ENCODE results near the gene FSTL3.

Gene FSTL3

DNA sequence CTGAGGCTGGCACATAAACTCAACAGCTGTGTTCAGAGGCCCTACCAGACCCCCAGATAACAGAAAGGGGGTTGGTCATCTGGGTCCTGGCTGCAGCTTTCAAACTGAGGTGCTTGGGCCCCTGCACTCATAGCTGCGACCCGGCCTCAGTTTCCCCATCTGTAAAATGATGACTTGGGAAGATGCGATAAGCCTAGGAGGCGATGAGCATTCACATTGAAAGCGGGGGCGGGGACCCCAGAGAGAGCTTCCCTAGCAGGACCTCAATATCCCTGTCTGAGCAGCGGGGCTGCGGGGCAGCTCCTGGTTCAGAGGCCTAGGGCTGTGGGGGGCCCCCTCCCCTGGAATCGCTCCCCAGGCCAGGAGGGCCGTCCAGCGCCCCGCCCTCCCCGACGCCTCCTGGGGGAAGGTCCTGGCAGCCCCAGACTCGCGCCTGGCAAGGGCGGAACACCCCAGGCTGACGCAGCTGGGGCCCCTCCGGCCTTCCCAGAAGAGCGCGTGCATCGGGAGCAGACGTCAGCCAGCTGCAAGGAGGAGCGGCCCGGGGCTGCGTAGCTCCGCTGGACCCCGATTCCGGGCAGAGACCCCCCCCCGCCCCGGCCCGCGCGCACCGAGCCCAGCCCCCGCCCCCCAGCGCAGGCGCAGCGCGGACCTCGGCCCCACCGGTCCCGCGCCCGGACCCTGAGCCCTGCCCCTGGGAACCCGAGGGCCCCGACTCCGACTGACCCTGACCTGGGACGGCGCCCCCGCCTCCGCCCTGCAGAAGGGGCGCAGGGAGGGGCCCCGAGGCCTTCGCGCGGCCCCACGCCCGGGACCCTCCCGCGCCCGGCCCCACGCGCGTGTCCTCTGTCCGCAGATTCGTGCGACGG lies 3.5 kb downstream of the FSTL3 start:
- DNase-seq (ENCODE audit: low read depth) = peak; percentile 35
- TF ChIP-seq, protein P1, sequence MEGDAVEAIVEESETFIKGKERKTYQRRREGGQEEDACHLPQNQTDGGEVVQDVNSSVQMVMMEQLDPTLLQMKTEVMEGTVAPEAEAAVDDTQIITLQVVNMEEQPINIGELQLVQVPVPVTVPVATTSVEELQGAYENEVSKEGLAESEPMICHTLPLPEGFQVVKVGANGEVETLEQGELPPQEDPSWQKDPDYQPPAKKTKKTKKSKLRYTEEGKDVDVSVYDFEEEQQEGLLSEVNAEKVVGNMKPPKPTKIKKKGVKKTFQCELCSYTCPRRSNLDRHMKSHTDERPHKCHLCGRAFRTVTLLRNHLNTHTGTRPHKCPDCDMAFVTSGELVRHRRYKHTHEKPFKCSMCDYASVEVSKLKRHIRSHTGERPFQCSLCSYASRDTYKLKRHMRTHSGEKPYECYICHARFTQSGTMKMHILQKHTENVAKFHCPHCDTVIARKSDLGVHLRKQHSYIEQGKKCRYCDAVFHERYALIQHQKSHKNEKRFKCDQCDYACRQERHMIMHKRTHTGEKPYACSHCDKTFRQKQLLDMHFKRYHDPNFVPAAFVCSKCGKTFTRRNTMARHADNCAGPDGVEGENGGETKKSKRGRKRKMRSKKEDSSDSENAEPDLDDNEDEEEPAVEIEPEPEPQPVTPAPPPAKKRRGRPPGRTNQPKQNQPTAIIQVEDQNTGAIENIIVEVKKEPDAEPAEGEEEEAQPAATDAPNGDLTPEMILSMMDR (IDR thresholded peaks at IDR 0.05; ENCODE audit: low read depth, low read length, missing control alignments) = no peak
- peak overlapping the region; percentile 54 for H3K4me3 ChIP-seq (ENCODE audit: low read depth, low read length)
- in situ Hi-C loops (cut with HindIII; ENCODE audit: low sequenced_read_pairs) = no loop called here

DNA sequence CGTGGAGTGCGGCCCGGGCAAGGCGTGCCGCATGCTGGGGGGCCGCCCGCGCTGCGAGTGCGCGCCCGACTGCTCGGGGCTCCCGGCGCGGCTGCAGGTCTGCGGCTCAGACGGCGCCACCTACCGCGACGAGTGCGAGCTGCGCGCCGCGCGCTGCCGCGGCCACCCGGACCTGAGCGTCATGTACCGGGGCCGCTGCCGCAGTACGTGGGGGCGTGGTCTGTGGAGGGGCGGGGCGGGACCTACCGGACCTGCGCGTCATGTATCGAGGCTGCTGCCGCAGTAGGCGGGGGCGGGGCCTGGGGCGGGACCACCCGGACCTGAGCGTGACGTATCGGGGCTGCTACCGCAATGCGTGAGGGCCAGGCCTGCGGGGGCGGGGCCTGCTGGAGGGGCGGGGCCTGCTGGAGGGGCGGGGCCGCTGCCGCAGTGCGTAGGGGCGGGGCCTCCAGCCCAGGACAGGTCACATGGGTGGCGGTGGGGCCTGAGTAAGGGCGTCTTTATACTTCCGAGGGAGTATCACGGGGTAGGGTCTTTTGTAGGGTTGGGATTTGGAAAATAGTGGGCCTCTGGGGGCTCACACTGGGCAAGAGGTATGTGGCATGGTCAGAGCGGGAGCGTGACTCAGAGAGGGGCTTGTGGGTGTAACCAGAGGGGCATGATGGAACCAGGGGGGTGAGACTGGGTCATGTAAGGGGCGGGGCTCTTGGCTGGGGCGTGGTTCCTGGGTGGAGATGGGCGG lies 4.3 kb downstream of the FSTL3 start:
- H3K4me3 ChIP-seq (ENCODE audit: low read depth, low read length) = peak overlapping the region; percentile 54
- in situ Hi-C loops (cut with HindIII; ENCODE audit: low sequenced_read_pairs) = no loop called here
- TF ChIP-seq, protein P1 (IDR thresholded peaks at IDR 0.05; ENCODE audit: low read depth, low read length, missing control alignments) = no peak
- DNase-seq (ENCODE audit: low read depth) = peak; percentile 92

DNA sequence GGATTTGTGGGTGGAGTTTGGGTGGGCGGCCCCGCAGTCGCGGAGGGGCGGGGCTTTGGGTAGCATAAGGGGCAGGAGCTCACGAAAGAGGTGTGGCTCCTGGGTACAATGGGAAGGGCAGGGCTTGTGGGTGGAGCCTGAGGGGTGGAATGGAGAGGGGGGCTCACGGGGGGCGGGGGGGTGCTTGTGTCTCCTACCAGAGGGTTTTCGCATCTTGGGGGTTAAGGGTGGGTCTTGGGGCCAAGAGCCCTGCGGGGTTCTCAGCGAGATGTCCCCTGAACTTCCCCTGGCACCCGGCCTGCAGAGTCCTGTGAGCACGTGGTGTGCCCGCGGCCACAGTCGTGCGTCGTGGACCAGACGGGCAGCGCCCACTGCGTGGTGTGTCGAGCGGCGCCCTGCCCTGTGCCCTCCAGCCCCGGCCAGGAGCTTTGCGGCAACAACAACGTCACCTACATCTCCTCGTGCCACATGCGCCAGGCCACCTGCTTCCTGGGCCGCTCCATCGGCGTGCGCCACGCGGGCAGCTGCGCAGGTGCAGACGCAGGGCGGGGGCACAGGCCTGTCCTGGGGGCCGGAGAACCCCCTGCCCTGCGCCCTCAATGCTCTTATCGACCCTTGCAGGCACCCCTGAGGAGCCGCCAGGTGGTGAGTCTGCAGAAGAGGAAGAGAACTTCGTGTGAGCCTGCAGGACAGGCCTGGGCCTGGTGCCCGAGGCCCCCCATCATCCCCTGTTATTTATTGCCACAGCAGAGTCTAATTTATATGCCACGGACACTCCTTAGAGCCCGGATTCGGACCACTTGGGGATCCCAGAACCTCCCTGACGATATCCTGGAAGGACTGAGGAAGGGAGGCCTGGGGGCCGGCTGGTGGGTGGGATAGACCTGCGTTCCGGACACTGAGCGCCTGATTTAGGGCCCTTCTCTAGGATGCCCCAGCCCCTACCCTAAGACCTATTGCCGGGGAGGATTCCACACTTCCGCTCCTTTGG lies 5.1 kb downstream of the FSTL3 start:
- in situ Hi-C loops (cut with HindIII; ENCODE audit: low sequenced_read_pairs) = no loop called here
- TF ChIP-seq, protein P1 (IDR thresholded peaks at IDR 0.05; ENCODE audit: low read depth, low read length, missing control alignments) = no peak
- peak overlapping the region; percentile 47 for H3K4me3 ChIP-seq (ENCODE audit: low read depth, low read length)
- no peak for DNase-seq (ENCODE audit: low read depth)

DNA sequence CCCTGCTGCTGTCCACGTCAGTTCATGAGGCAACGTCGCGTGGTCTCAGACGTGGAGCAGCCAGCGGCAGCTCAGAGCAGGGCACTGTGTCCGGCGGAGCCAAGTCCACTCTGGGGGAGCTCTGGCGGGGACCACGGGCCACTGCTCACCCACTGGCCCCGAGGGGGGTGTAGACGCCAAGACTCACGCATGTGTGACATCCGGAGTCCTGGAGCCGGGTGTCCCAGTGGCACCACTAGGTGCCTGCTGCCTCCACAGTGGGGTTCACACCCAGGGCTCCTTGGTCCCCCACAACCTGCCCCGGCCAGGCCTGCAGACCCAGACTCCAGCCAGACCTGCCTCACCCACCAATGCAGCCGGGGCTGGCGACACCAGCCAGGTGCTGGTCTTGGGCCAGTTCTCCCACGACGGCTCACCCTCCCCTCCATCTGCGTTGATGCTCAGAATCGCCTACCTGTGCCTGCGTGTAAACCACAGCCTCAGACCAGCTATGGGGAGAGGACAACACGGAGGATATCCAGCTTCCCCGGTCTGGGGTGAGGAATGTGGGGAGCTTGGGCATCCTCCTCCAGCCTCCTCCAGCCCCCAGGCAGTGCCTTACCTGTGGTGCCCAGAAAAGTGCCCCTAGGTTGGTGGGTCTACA lies 6.6 kb downstream of the FSTL3 start:
- TF ChIP-seq, protein P1 (IDR thresholded peaks at IDR 0.05; ENCODE audit: low read depth, low read length, missing control alignments) = no peak
- in situ Hi-C loops (cut with HindIII; ENCODE audit: low sequenced_read_pairs) = no loop called here

DNA sequence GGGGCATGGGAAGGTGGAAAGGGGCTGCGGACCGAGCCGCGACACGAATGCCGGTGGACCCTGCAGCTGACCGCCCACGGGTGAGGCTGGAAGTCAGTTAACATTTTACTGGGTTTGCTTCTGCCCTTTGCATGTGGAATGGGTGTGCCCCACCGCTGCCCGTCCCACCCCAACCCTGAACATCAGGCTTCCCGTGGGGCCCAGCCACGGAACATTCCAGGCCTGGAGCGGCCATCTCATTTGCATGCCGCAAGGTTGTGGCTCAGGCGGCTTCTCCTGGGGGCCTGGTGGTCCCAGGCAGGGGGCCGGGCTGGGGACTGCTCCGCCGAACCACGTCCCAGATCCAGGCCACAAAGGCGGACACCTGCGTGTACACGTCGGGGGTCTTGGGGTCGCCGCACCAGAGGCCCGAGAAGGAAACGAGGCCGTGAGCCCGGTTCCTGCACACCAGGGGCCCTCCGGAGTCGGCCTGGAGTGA lies 9.3 kb downstream of the FSTL3 start:
- no peak for DNase-seq (ENCODE audit: low read depth)
- in situ Hi-C loops (cut with HindIII; ENCODE audit: low sequenced_read_pairs) = no loop called here
- no peak overlapping the region for H3K4me3 ChIP-seq (ENCODE audit: low read depth, low read length)
- TF ChIP-seq, protein P1 (IDR thresholded peaks at IDR 0.05; ENCODE audit: low read depth, low read length, missing control alignments) = no peak

More for the DNA sequence above, 6.6 kb downstream of the FSTL3 start:
- no peak for DNase-seq (ENCODE audit: low read depth)
- H3K4me3 ChIP-seq (ENCODE audit: low read depth, low read length) = no peak overlapping the region

Measured in astrocyte of the cerebellum (primary cell).